Measurements from ENCODE around the gene MAU2. TPM values are rescaled to one million over a fixed set of nuclear protein-coding genes. Genes with fewer than 3 reads are reported as not detected.

MAU2 gene
- total and polyA plus RNA-seq, 2 of the 13 experiments (the other 11 are each of a cell fraction or from before 2014, with no cell fraction given) = 16.8 to 33.8 TPM

DNA sequence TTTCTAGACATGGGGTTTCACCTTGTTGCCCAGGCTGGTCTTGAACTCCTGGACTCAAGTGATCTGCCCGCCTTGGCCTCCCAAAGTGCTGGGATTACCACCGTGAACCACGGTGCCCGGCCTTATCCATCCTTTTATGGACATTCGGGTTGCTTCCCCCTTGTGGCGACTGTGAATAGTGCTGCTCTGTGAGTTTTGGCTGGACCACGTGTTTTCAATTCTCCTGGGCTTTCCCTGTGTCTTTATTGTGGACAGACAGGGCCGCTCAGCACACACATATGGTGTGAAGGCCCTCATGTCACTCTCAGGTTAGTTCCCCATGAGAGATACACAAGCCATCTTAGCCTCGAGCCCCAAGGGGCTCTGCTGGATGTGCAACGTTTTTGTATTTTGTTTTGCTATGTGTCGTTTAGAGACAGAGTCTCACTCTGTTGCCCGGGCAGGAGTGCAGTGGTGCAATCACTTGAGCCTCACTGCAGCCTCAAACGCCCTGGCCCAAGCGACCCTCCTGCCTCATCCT lies 40.5 kb downstream of the MAU2 start (continued):
- TF ChIP-seq, protein P1, sequence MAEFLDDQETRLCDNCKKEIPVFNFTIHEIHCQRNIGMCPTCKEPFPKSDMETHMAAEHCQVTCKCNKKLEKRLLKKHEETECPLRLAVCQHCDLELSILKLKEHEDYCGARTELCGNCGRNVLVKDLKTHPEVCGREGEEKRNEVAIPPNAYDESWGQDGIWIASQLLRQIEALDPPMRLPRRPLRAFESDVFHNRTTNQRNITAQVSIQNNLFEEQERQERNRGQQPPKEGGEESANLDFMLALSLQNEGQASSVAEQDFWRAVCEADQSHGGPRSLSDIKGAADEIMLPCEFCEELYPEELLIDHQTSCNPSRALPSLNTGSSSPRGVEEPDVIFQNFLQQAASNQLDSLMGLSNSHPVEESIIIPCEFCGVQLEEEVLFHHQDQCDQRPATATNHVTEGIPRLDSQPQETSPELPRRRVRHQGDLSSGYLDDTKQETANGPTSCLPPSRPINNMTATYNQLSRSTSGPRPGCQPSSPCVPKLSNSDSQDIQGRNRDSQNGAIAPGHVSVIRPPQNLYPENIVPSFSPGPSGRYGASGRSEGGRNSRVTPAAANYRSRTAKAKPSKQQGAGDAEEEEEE (CRISPR knock-in tag; IDR thresholded peaks at IDR 0.05; ENCODE audit: borderline replicate concordance) = no peak
- no peak for TF ChIP-seq SP2 (CRISPR knock-in tag; IDR thresholded peaks at IDR 0.05)
- TF ChIP-seq, protein P2, sequence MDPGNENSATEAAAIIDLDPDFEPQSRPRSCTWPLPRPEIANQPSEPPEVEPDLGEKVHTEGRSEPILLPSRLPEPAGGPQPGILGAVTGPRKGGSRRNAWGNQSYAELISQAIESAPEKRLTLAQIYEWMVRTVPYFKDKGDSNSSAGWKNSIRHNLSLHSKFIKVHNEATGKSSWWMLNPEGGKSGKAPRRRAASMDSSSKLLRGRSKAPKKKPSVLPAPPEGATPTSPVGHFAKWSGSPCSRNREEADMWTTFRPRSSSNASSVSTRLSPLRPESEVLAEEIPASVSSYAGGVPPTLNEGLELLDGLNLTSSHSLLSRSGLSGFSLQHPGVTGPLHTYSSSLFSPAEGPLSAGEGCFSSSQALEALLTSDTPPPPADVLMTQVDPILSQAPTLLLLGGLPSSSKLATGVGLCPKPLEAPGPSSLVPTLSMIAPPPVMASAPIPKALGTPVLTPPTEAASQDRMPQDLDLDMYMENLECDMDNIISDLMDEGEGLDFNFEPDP (CRISPR knock-in tag; conservative IDR thresholded peaks at IDR 0.05) = no peak
- TF ChIP-seq, protein P3, sequence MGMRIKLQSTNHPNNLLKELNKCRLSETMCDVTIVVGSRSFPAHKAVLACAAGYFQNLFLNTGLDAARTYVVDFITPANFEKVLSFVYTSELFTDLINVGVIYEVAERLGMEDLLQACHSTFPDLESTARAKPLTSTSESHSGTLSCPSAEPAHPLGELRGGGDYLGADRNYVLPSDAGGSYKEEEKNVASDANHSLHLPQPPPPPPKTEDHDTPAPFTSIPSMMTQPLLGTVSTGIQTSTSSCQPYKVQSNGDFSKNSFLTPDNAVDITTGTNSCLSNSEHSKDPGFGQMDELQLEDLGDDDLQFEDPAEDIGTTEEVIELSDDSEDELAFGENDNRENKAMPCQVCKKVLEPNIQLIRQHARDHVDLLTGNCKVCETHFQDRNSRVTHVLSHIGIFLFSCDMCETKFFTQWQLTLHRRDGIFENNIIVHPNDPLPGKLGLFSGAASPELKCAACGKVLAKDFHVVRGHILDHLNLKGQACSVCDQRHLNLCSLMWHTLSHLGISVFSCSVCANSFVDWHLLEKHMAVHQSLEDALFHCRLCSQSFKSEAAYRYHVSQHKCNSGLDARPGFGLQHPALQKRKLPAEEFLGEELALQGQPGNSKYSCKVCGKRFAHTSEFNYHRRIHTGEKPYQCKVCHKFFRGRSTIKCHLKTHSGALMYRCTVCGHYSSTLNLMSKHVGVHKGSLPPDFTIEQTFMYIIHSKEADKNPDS (CRISPR knock-in tag; IDR thresholded peaks at IDR 0.05) = no peak
- TF ChIP-seq, protein P4, sequence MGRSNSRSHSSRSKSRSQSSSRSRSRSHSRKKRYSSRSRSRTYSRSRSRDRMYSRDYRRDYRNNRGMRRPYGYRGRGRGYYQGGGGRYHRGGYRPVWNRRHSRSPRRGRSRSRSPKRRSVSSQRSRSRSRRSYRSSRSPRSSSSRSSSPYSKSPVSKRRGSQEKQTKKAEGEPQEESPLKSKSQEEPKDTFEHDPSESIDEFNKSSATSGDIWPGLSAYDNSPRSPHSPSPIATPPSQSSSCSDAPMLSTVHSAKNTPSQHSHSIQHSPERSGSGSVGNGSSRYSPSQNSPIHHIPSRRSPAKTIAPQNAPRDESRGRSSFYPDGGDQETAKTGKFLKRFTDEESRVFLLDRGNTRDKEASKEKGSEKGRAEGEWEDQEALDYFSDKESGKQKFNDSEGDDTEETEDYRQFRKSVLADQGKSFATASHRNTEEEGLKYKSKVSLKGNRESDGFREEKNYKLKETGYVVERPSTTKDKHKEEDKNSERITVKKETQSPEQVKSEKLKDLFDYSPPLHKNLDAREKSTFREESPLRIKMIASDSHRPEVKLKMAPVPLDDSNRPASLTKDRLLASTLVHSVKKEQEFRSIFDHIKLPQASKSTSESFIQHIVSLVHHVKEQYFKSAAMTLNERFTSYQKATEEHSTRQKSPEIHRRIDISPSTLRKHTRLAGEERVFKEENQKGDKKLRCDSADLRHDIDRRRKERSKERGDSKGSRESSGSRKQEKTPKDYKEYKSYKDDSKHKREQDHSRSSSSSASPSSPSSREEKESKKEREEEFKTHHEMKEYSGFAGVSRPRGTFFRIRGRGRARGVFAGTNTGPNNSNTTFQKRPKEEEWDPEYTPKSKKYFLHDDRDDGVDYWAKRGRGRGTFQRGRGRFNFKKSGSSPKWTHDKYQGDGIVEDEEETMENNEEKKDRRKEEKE (IDR thresholded peaks at IDR 0.05) = no peak
- no peak for TF ChIP-seq ZNF451 (CRISPR knock-in tag; IDR thresholded peaks at IDR 0.05)
- TF ChIP-seq ZNF180 (CRISPR knock-in tag; IDR thresholded peaks at IDR 0.05; ENCODE audit: borderline replicate concordance, low read depth) = no peak
- TF ChIP-seq, protein P5, sequence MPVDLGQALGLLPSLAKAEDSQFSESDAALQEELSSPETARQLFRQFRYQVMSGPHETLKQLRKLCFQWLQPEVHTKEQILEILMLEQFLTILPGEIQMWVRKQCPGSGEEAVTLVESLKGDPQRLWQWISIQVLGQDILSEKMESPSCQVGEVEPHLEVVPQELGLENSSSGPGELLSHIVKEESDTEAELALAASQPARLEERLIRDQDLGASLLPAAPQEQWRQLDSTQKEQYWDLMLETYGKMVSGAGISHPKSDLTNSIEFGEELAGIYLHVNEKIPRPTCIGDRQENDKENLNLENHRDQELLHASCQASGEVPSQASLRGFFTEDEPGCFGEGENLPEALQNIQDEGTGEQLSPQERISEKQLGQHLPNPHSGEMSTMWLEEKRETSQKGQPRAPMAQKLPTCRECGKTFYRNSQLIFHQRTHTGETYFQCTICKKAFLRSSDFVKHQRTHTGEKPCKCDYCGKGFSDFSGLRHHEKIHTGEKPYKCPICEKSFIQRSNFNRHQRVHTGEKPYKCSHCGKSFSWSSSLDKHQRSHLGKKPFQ (CRISPR knock-in tag; IDR thresholded peaks at IDR 0.05; ENCODE audit: insufficient replicate concordance) = peak; percentile 64
- 0 out of 2 replicates have a peak, but pooled peaks have one; percentile 31 for TF ChIP-seq GATAD2A (CRISPR knock-in tag; IDR thresholded peaks at IDR 0.05)
- TF ChIP-seq ZNF253 (CRISPR knock-in tag; IDR thresholded peaks at IDR 0.05; ENCODE audit: borderline replicate concordance) = no peak
- no peak for TF ChIP-seq SIN3B (IDR thresholded peaks at IDR 0.05; ENCODE audit: low read length)
- no peak for TF ChIP-seq ATF1 (CRISPR knock-in tag; IDR thresholded peaks at IDR 0.05)
- TF ChIP-seq ZKSCAN1 (IDR thresholded peaks at IDR 0.05; ENCODE audit: low read length) = no peak
- no peak for TF ChIP-seq ZNF75D (CRISPR knock-in tag; IDR thresholded peaks at IDR 0.05; ENCODE audit: borderline replicate concordance)
- TF ChIP-seq, protein P6, sequence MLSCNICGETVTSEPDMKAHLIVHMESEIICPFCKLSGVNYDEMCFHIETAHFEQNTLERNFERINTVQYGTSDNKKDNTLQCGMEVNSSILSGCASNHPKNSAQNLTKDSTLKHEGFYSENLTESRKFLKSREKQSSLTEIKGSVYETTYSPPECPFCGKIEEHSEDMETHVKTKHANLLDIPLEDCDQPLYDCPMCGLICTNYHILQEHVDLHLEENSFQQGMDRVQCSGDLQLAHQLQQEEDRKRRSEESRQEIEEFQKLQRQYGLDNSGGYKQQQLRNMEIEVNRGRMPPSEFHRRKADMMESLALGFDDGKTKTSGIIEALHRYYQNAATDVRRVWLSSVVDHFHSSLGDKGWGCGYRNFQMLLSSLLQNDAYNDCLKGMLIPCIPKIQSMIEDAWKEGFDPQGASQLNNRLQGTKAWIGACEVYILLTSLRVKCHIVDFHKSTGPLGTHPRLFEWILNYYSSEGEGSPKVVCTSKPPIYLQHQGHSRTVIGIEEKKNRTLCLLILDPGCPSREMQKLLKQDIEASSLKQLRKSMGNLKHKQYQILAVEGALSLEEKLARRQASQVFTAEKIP (CRISPR knock-in tag; IDR thresholded peaks at IDR 0.05; ENCODE audit: borderline replicate concordance) = no peak
- TF ChIP-seq JUNB (CRISPR knock-in tag; IDR thresholded peaks at IDR 0.05; ENCODE audit: borderline replicate concordance) = no peak
- no peak for TF ChIP-seq PHF20 (CRISPR knock-in tag; IDR thresholded peaks at IDR 0.05)
- no peak for TF ChIP-seq ZNF672 (CRISPR knock-in tag; IDR thresholded peaks at IDR 0.05)
- TF ChIP-seq TP53 (CRISPR knock-in tag; conservative IDR thresholded peaks at IDR 0.05) = no peak

Measured in HepG2 (cell line).